Endothelial cell of umbilical vein (primary cell): Measurements from ENCODE around the gene MRGPRF.

Experiments
- EZH2 ChIP-seq: IDR thresholded peaks from 2 replicates; pipeline ENCODE4 v1.6.1; 2012; ENCODE audit warnings: borderline replicate concordance, low read depth, mild to moderate bottlenecking, moderate library complexity, low read length, inconsistent platforms; ENCODE audit not compliant: severe bottlenecking
- FOS ChIP-seq: IDR thresholded peaks from 2 replicates; pipeline ENCODE4 v1.6.1; 2011; ENCODE audit warnings: mild to moderate bottlenecking, low read length, moderate library complexity, borderline replicate concordance; ENCODE audit not compliant: insufficient read depth
- GATA2 ChIP-seq: IDR thresholded peaks from 2 replicates; pipeline ENCODE4 v1.7.0; 2011; ENCODE audit warnings: low read depth, mild to moderate bottlenecking, moderate library complexity, mixed read lengths, low read length; ENCODE audit not compliant: insufficient read length, insufficient read depth
- JUN ChIP-seq: IDR thresholded peaks from 2 replicates; pipeline ENCODE4 v1.6.1; 2011; ENCODE audit warnings: borderline replicate concordance, low read depth; ENCODE audit not compliant: insufficient read length, insufficient read depth
- MYC ChIP-seq: IDR thresholded peaks from one replicate; pipeline ENCODE4 v1.6.1; 2011; ENCODE audit warnings: mild to moderate bottlenecking, low read depth, low read length
- POLR2A ChIP-seq: IDR thresholded peaks from 2 replicates; pipeline ENCODE4 v1.6.1; 2012; ENCODE audit warnings: low read depth, mild to moderate bottlenecking, control low read depth, low read length
- POLR2AphosphoS5 ChIP-seq: IDR thresholded peaks from 2 replicates; pipeline ENCODE4 v1.6.1; 2012; ENCODE audit warnings: low read depth, mild to moderate bottlenecking, control low read depth, low read length, moderate library complexity; ENCODE audit not compliant: insufficient read depth
- TF ChIP-seq, protein P1 (sequence below): IDR thresholded peaks from 2 replicates; pipeline ENCODE4 v1.6.1; 2011; ENCODE audit not compliant: insufficient read depth, insufficient read length
- TF ChIP-seq, protein P2 (sequence below), 2 donors: IDR thresholded peaks; 1 replicate in 1 of 2; 2 replicates in 1 of 2; pipeline ENCODE4 v1.5.1; 2011; ENCODE audit warnings: low read length in 2 of 2, mild to moderate bottlenecking in 2 of 2, moderate library complexity in 2 of 2, control low read depth in 1 of 2, inconsistent platforms in 1 of 2, low read depth in 1 of 2; ENCODE audit not compliant: insufficient read depth in 1 of 2; ENCODE audit errors: extremely low read depth in 1 of 2

DNA sequence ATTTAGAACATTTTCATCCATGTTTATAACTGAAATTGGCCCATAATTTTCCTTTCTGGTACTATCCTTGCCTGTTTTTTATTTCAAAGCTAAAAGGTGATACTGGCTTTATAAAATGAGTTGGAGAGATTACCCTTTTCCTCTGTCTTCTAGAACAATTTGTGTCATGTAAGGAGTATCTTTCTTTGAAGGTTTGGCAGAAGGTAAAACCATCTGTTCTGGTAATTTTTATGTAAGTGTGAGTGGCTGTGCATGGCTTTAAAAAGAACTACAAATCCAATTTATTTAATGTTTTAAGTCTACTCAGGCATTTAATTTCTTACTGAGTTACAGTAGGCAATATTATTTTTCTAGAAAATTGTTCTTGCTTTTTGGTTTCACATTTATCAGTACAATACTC, 24.6 kb downstream of the MRGPRF start:
- TF ChIP-seq, protein P1, sequence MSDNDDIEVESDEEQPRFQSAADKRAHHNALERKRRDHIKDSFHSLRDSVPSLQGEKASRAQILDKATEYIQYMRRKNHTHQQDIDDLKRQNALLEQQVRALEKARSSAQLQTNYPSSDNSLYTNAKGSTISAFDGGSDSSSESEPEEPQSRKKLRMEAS = no peak
- no peak for TF ChIP-seq POLR2AphosphoS5
- TF ChIP-seq, protein P2, sequence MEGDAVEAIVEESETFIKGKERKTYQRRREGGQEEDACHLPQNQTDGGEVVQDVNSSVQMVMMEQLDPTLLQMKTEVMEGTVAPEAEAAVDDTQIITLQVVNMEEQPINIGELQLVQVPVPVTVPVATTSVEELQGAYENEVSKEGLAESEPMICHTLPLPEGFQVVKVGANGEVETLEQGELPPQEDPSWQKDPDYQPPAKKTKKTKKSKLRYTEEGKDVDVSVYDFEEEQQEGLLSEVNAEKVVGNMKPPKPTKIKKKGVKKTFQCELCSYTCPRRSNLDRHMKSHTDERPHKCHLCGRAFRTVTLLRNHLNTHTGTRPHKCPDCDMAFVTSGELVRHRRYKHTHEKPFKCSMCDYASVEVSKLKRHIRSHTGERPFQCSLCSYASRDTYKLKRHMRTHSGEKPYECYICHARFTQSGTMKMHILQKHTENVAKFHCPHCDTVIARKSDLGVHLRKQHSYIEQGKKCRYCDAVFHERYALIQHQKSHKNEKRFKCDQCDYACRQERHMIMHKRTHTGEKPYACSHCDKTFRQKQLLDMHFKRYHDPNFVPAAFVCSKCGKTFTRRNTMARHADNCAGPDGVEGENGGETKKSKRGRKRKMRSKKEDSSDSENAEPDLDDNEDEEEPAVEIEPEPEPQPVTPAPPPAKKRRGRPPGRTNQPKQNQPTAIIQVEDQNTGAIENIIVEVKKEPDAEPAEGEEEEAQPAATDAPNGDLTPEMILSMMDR (IDR thresholded peaks at IDR 0.05; ENCODE audit: extremely low read depth in 1 of 2, insufficient read depth in 1 of 2, low read depth in 1 of 2, low read length in 2 of 2) = no peak
- TF ChIP-seq MYC = no peak
- no peak for TF ChIP-seq EZH2
- TF ChIP-seq JUN = no peak
- no peak for TF ChIP-seq POLR2A
- no peak for TF ChIP-seq FOS
- no peak for TF ChIP-seq GATA2
